ENCODE data around the gene PLD5.

The PLD5 gene

GRCh38 chr1:242556759-242557158 is 32.3 kb upstream of the PLD5 start:
- WGBS = 90% methylated on average over 3 of the region's 5 CpGs
- no peak for DNase-seq

GRCh38 chr1:242556276-242556675 is 31.8 kb upstream of the PLD5 start:
- H3K4me3 ChIP-seq (ENCODE audit: insufficient read depth in 1 of 2, low read depth in 1 of 2, low read length in 2 of 2) = no peak overlapping the region
- no peak overlapping the region for H3K27ac ChIP-seq (ENCODE audit: low read length, poor library complexity, severe bottlenecking)
- H2AK5ac ChIP-seq (ENCODE audit: low read length, severe bottlenecking) = no peak overlapping the region
- no peak for DNase-seq
- no peak overlapping the region for H4K91ac ChIP-seq (ENCODE audit: low read length)
- H3K4ac ChIP-seq (ENCODE audit: low read depth in 1 of 2, low read length in 2 of 2) = no peak overlapping the region
- no peak overlapping the region for H3K14ac ChIP-seq (ENCODE audit: low read length in 2 of 2)
- H3K4me2 ChIP-seq (ENCODE audit: low read length, poor library complexity, severe bottlenecking) = no peak overlapping the region
- no peak overlapping the region for H2BK12ac ChIP-seq (ENCODE audit: low read length in 2 of 2)
- no peaks in the 10 kb centered on the region for H3K36me3 ChIP-seq (ENCODE audit: control insufficient read depth in 1 of 2, insufficient read depth in 2 of 2, low read depth in 1 of 2, low read length in 2 of 2)
- H3K9me3 ChIP-seq (ENCODE audit: control insufficient read depth, low read length) = no peaks in the 10 kb centered on the region
- no peak overlapping the region for H2BK120ac ChIP-seq (ENCODE audit: low read depth, low read length)
- H2BK5ac ChIP-seq (ENCODE audit: low read depth, low read length, poor library complexity, severe bottlenecking) = no peak overlapping the region
- H3K9ac ChIP-seq (ENCODE audit: low read length) = no peak overlapping the region
- no peak overlapping the region for H2BK15ac ChIP-seq (ENCODE audit: low read depth, poor library complexity, severe bottlenecking)
- H3K4me1 ChIP-seq (ENCODE audit: control insufficient read depth, insufficient read depth, low read depth, low read length) = no peaks in the 10 kb centered on the region
- H3K18ac ChIP-seq (ENCODE audit: low read depth in 1 of 2, low read length in 2 of 2) = no peak overlapping the region
- no peak overlapping the region for H2AFZ ChIP-seq (ENCODE audit: low read depth, low read length)
- H3K27me3 ChIP-seq (ENCODE audit: control insufficient read depth in 1 of 2, insufficient read depth in 1 of 2, low read length in 2 of 2) = no peaks in the 10 kb centered on the region
- no peak overlapping the region for H3K23ac ChIP-seq (ENCODE audit: low read length in 2 of 2)
- H4K8ac ChIP-seq (ENCODE audit: low read length) = no peak overlapping the region
- H3K79me1 ChIP-seq (replicated peaks; ENCODE audit: low read length, poor library complexity, severe bottlenecking) = no peaks in the 10 kb centered on the region

More at GRCh38 chr1:242556759-242557158, 32.3 kb upstream of the PLD5 start:
- no peaks in the 10 kb centered on the region for H3K36me3 ChIP-seq (ENCODE audit: control insufficient read depth in 1 of 2, insufficient read depth in 2 of 2, low read depth in 1 of 2, low read length in 2 of 2)
- no peak overlapping the region for H3K4me3 ChIP-seq (ENCODE audit: insufficient read depth in 1 of 2, low read depth in 1 of 2, low read length in 2 of 2)
- no peaks in the 10 kb centered on the region for H3K4me1 ChIP-seq (ENCODE audit: control insufficient read depth, insufficient read depth, low read depth, low read length)
- no peak overlapping the region for H2BK5ac ChIP-seq (ENCODE audit: low read depth, low read length, poor library complexity, severe bottlenecking)
- no peaks in the 10 kb centered on the region for H3K9me3 ChIP-seq (ENCODE audit: control insufficient read depth, low read length)
- no peaks in the 10 kb centered on the region for H3K79me1 ChIP-seq (replicated peaks; ENCODE audit: low read length, poor library complexity, severe bottlenecking)
- no peak overlapping the region for H4K91ac ChIP-seq (ENCODE audit: low read length)
- no peak overlapping the region for H2BK120ac ChIP-seq (ENCODE audit: low read depth, low read length)
- H2AFZ ChIP-seq (ENCODE audit: low read depth, low read length) = no peak overlapping the region
- H3K4ac ChIP-seq (ENCODE audit: low read depth in 1 of 2, low read length in 2 of 2) = no peak overlapping the region
- no peak overlapping the region for H2BK15ac ChIP-seq (ENCODE audit: low read depth, poor library complexity, severe bottlenecking)
- no peaks in the 10 kb centered on the region for H3K27me3 ChIP-seq (ENCODE audit: control insufficient read depth in 1 of 2, insufficient read depth in 1 of 2, low read length in 2 of 2)
- H2BK12ac ChIP-seq (ENCODE audit: low read length in 2 of 2) = no peak overlapping the region
- H4K8ac ChIP-seq (ENCODE audit: low read length) = no peak overlapping the region
- H3K18ac ChIP-seq (ENCODE audit: low read depth in 1 of 2, low read length in 2 of 2) = no peak overlapping the region
- H3K23ac ChIP-seq (ENCODE audit: low read length in 2 of 2) = no peak overlapping the region
- H2AK5ac ChIP-seq (ENCODE audit: low read length, severe bottlenecking) = no peak overlapping the region
- H3K27ac ChIP-seq (ENCODE audit: low read length, poor library complexity, severe bottlenecking) = no peak overlapping the region
- no peak overlapping the region for H3K4me2 ChIP-seq (ENCODE audit: low read length, poor library complexity, severe bottlenecking)
- no peak overlapping the region for H3K9ac ChIP-seq (ENCODE audit: low read length)
- no peak overlapping the region for H3K14ac ChIP-seq (ENCODE audit: low read length in 2 of 2)

GRCh38 chr1:242554577-242554976 is 30.1 kb upstream of the PLD5 start:
- Histone ChIP-seq H2BK12ac (ENCODE audit: low read length in 2 of 2) (no peak overlapping the region), H2BK15ac (ENCODE audit: low read depth, poor library complexity, severe bottlenecking) (no peak overlapping the region), H3K4ac (ENCODE audit: low read depth in 1 of 2, low read length in 2 of 2) (no peak overlapping the region), H4K91ac (ENCODE audit: low read length) (no peak overlapping the region), H3K9me3 (ENCODE audit: control insufficient read depth, low read length) (no peaks in the 10 kb centered on the region), H3K79me1 (replicated peaks; ENCODE audit: low read length, poor library complexity, severe bottlenecking) (no peaks in the 10 kb centered on the region), H3K9ac (ENCODE audit: low read length) (no peak overlapping the region), H3K14ac (ENCODE audit: low read length in 2 of 2) (no peak overlapping the region), H2BK5ac (ENCODE audit: low read depth, low read length, poor library complexity, severe bottlenecking) (no peak overlapping the region), H2AK5ac (ENCODE audit: low read length, severe bottlenecking) (no peak overlapping the region), H4K8ac (ENCODE audit: low read length) (no peak overlapping the region), H3K4me1 (ENCODE audit: control insufficient read depth, insufficient read depth, low read depth, low read length) (no peaks in the 10 kb centered on the region), H3K18ac (ENCODE audit: low read depth in 1 of 2, low read length in 2 of 2) (no peak overlapping the region), H3K4me2 (ENCODE audit: low read length, poor library complexity, severe bottlenecking) (no peak overlapping the region), H3K36me3 (ENCODE audit: control insufficient read depth in 1 of 2, insufficient read depth in 2 of 2, low read depth in 1 of 2, low read length in 2 of 2) (no peaks in the 10 kb centered on the region), H3K27ac (ENCODE audit: low read length, poor library complexity, severe bottlenecking) (no peak overlapping the region), H2AFZ (ENCODE audit: low read depth, low read length) (no peak overlapping the region), H3K23ac (ENCODE audit: low read length in 2 of 2) (no peak overlapping the region), H2BK120ac (ENCODE audit: low read depth, low read length) (no peak overlapping the region), H3K4me3 (ENCODE audit: insufficient read depth in 1 of 2, low read depth in 1 of 2, low read length in 2 of 2) (no peak overlapping the region), H3K27me3 (ENCODE audit: control insufficient read depth in 1 of 2, insufficient read depth in 1 of 2, low read length in 2 of 2) (no peaks in the 10 kb centered on the region)
- DNase-seq = no peak
- WGBS = 66% methylated on average over 6 of the region's 6 CpGs

GRCh38 chr1:242546849-242547729 is 22.6 kb upstream of the PLD5 start:
- H3K14ac ChIP-seq (ENCODE audit: low read length in 2 of 2) = no peak overlapping the region
- no peak overlapping the region for H2BK120ac ChIP-seq (ENCODE audit: low read depth, low read length)
- no peak overlapping the region for H2BK5ac ChIP-seq (ENCODE audit: low read depth, low read length, poor library complexity, severe bottlenecking)
- no peak overlapping the region for H4K91ac ChIP-seq (ENCODE audit: low read length)
- H3K9me3 ChIP-seq (ENCODE audit: control insufficient read depth, low read length) = no peaks in the 10 kb centered on the region
- no peak overlapping the region for H4K8ac ChIP-seq (ENCODE audit: low read length)
- no peak overlapping the region for H3K4me2 ChIP-seq (ENCODE audit: low read length, poor library complexity, severe bottlenecking)
- no peak overlapping the region for H3K4me3 ChIP-seq (ENCODE audit: insufficient read depth in 1 of 2, low read depth in 1 of 2, low read length in 2 of 2)
- no peak overlapping the region for H2AFZ ChIP-seq (ENCODE audit: low read depth, low read length)
- no peak overlapping the region for H3K4ac ChIP-seq (ENCODE audit: low read depth in 1 of 2, low read length in 2 of 2)
- H3K23ac ChIP-seq (ENCODE audit: low read length in 2 of 2) = no peak overlapping the region
- no peak overlapping the region for H2AK5ac ChIP-seq (ENCODE audit: low read length, severe bottlenecking)
- H3K9ac ChIP-seq (ENCODE audit: low read length) = no peak overlapping the region
- H3K79me1 ChIP-seq (replicated peaks; ENCODE audit: low read length, poor library complexity, severe bottlenecking) = no peaks in the 10 kb centered on the region
- DNase-seq = no peak
- H3K27me3 ChIP-seq (ENCODE audit: control insufficient read depth in 1 of 2, insufficient read depth in 1 of 2, low read length in 2 of 2) = no peaks in the 10 kb centered on the region
- H3K36me3 ChIP-seq (ENCODE audit: control insufficient read depth in 1 of 2, insufficient read depth in 2 of 2, low read depth in 1 of 2, low read length in 2 of 2) = no peaks in the 10 kb centered on the region
- H2BK12ac ChIP-seq (ENCODE audit: low read length in 2 of 2) = no peak overlapping the region
- 60% methylated on average over 2 of the region's 6 CpGs for WGBS
- H3K4me1 ChIP-seq (ENCODE audit: control insufficient read depth, insufficient read depth, low read depth, low read length) = no peaks in the 10 kb centered on the region
- H3K27ac ChIP-seq (ENCODE audit: low read length, poor library complexity, severe bottlenecking) = no peak overlapping the region
- H3K18ac ChIP-seq (ENCODE audit: low read depth in 1 of 2, low read length in 2 of 2) = no peak overlapping the region
- H2BK15ac ChIP-seq (ENCODE audit: low read depth, poor library complexity, severe bottlenecking) = no peak overlapping the region

Measured in mesenchymal stem cell (in vitro differentiated cells and primary cell).